HUDEP-2 (cell line): ENCODE measurements around the gene NOL4.

Experiments
- DNase-seq, 76 experiments: peaks; one replicate each; lab custom pipeline; 2025; ENCODE audit not compliant: unreplicated experiment in 76 of 76; lab: John Stamatoyannopoulos, UW

NOL4 gene

GRCh38 chr18:34196256-34196655 is 28.5 kb downstream of the NOL4 start:
- DNase-seq = no peak

- DNase-seq = no peak
These were observed 30.5 kb downstream of the NOL4 start for GRCh38 chr18:34194239-34194638.

DNA sequence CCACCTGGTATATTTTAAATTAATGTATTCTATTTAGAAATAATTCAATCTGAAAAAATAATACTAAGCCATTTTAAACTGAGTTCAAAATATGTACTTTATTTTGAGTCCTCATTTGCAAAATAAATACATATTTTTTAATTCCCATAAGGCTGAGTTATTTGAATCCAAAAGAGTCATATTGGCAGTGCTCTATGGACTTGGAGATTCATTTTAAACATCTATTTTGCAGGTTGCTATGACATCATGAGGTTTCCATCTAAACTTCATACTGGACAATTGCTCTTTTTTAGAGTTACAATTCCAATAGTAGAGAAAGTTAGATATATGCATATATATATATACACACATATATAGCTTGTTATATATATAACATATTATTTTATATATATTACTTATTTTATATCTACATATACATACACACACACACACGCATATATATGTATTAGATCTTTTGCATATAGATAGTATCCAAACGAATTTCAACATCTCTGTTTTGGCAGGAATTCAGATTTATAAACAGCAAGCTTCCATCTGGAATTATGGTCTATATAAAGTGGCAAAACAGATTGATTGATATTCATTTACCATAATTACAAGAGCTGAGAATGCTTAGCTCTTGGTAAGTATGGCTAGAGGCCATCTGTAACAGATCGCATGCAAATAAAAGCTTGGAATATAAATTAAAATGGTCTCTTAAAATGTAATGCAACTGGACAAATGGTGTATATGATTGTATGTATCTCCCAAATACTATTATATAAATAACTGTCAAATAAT is 34.9 kb downstream of the NOL4 start:
- no peak for DNase-seq
